GM10266 (cell line): Measurements from ENCODE around the gene NFS1.

Source experiments
- DNase-seq: peaks from one replicate; pipeline ENCODE4 v3.0.0; 2012; ENCODE audit errors: extremely low spot score
- CTCF ChIP-seq: IDR thresholded peaks from 2 replicates; pipeline ENCODE4 v1.5.1; 2012; ENCODE audit warnings: mild to moderate bottlenecking, low read depth; ENCODE audit not compliant: control insufficient read depth, insufficient read depth; ENCODE audit errors: missing control alignments

Gene NFS1

GRCh38 chr20:35731862-35732643 is 32.9 kb upstream of the NFS1 start:
- no peak for TF ChIP-seq CTCF
- no peak for DNase-seq

- no peak for DNase-seq
- no peak for TF ChIP-seq CTCF
These were observed 32.3 kb upstream of the NFS1 start for GRCh38 chr20:35731469-35731788.

GRCh38 chr20:35730583-35731468 is 31.7 kb upstream of the NFS1 start:
- no peak for TF ChIP-seq CTCF
- no peak for DNase-seq

- no peak for DNase-seq
- TF ChIP-seq CTCF = no peak
These were observed 30.9 kb upstream of the NFS1 start for GRCh38 chr20:35729836-35730582.

GRCh38 chr20:35729283-35729807 is 30.2 kb upstream of the NFS1 start:
- TF ChIP-seq CTCF = no peak
- no peak for DNase-seq

- no peak for DNase-seq
- no peak for TF ChIP-seq CTCF
These were observed 27.9 kb upstream of the NFS1 start for GRCh38 chr20:35726842-35727711.
